IPS-11a (cell line): Measurements from ENCODE around the gene AGBL3.
"Not testable (repeated sequence)": the region's sequence is repeated elsewhere in the genome, so short reads cannot be mapped to it uniquely, and the experiment has no call there.

Experiments
- H3K4me3 ChIP-seq: one replicate; pipeline ENCODE4 v1.5.1; 2013; ENCODE audit warnings: low read depth, low read length, control low read depth

The AGBL3 gene

GRCh38 chr7:135166338-135166990, 180.2 kb downstream of the AGBL3 start:
- no peak overlapping the region for H3K4me3 ChIP-seq

GRCh38 chr7:135167365-135167917, 181.1 kb downstream of the AGBL3 start:
- no peak overlapping the region for H3K4me3 ChIP-seq

- no peak overlapping the region for H3K4me3 ChIP-seq
These were observed 181.7 kb downstream of the AGBL3 start for GRCh38 chr7:135168001-135168400.

- no peak overlapping the region for H3K4me3 ChIP-seq
These were observed 182.3 kb downstream of the AGBL3 start for GRCh38 chr7:135168489-135169140.

GRCh38 chr7:135169141-135169963, 183.0 kb downstream of the AGBL3 start:
- H3K4me3 ChIP-seq: peak overlapping the region; percentile 83

- peak overlapping the region; percentile 83 for H3K4me3 ChIP-seq
These were observed 183.6 kb downstream of the AGBL3 start for GRCh38 chr7:135169964-135170273.

- H3K4me3 ChIP-seq: peak within 1 kb of the TSS; percentile 83
These were observed 184.1 kb downstream of the AGBL3 start, which contains the start of gene CYREN for GRCh38 chr7:135170274-135170997. TSS of gene CYREN (minus strand) at chr7:135170707. CDS start at chr7:135168922, 1,785 bp downstream.

GRCh38 chr7:135170998-135171481, 184.7 kb downstream of the AGBL3 start:
- peak overlapping the region; percentile 13 for H3K4me3 ChIP-seq

- H3K4me3 ChIP-seq: not testable (repeated sequence)
These were observed 185.4 kb downstream of the AGBL3 start for GRCh38 chr7:135171581-135172291.

GRCh38 chr7:135173916-135174315, 187.6 kb downstream of the AGBL3 start:
- not testable (repeated sequence) for H3K4me3 ChIP-seq

GRCh38 chr7:135174941-135175340, 188.6 kb downstream of the AGBL3 start:
- no peak overlapping the region for H3K4me3 ChIP-seq

GRCh38 chr7:135175931-135176330, 189.6 kb downstream of the AGBL3 start:
- H3K4me3 ChIP-seq: no peak overlapping the region

- no peak overlapping the region for H3K4me3 ChIP-seq
These were observed 190.9 kb downstream of the AGBL3 start for GRCh38 chr7:135177028-135177696.

GRCh38 chr7:135178364-135178763, 192.1 kb downstream of the AGBL3 start:
- H3K4me3 ChIP-seq: no peak overlapping the region

- no peak overlapping the region for H3K4me3 ChIP-seq
These were observed 193.1 kb downstream of the AGBL3 start for GRCh38 chr7:135179321-135179925.

GRCh38 chr7:135180122-135180521, 193.8 kb downstream of the AGBL3 start:
- H3K4me3 ChIP-seq: no peak overlapping the region

- no peak overlapping the region for H3K4me3 ChIP-seq
These were observed 195.1 kb downstream of the AGBL3 start for GRCh38 chr7:135181261-135181928.

- no peak overlapping the region for H3K4me3 ChIP-seq
These were observed 195.8 kb downstream of the AGBL3 start for GRCh38 chr7:135181929-135182678.
